HUES64 (cell line): ENCODE data around the gene DDR1.

ENCODE experiments used
- H3K27ac ChIP-seq: 2 replicates; pipeline ENCODE4 v1.7.0; 2013; ENCODE audit warnings: low read depth, low read length, inconsistent platforms
- H3K27me3 ChIP-seq: 2 replicates; pipeline ENCODE4 v1.6.1; 2013; ENCODE audit warnings: mild to moderate bottlenecking, low read length; ENCODE audit not compliant: insufficient read depth
- H3K36me3 ChIP-seq: 2 replicates; pipeline ENCODE4 v1.6.1; 2013; ENCODE audit warnings: mild to moderate bottlenecking, low read length; ENCODE audit not compliant: insufficient read depth
- H3K4me1 ChIP-seq: 2 replicates; pipeline ENCODE4 v1.6.1; 2013; ENCODE audit warnings: mild to moderate bottlenecking, low read length, moderate library complexity; ENCODE audit not compliant: insufficient read depth
- H3K4me3 ChIP-seq: 2 replicates; pipeline ENCODE4 v1.5.1; 2013; ENCODE audit warnings: mild to moderate bottlenecking, low read length, moderate library complexity
- H3K9ac ChIP-seq: 2 replicates; pipeline ENCODE4 v1.6.1; 2013; ENCODE audit warnings: mild to moderate bottlenecking, low read depth, low read length
- H3K9me3 ChIP-seq: 2 replicates; pipeline ENCODE4 v1.6.1; 2013; ENCODE audit warnings: low read depth, low read length; ENCODE audit not compliant: insufficient read depth
- WGBS: fragments of 150-250, 120-280 bp; methylation state at CpG from one replicate; pipeline ENCODE4 v1.1.7; 2013; ENCODE audit warnings: missing lambda C conversion rate; 5-methylcytosine and 5-hydroxymethylcytosine counted together

Gene DDR1

GRCh38 chr6:30930506-30930905 is 46.2 kb downstream of the DDR1 start:
- no peak overlapping the region for H3K9ac ChIP-seq
- WGBS = 94% methylated on average over 4 of the region's 4 CpGs

GRCh38 chr6:30931272-30931671 is 47.0 kb downstream of the DDR1 start:
- no peaks in the 10 kb centered on the region for H3K4me1 ChIP-seq
- H3K36me3 ChIP-seq = peaks cover 23% of the 10 kb centered on the region
- H3K9ac ChIP-seq = no peak overlapping the region
- no peak overlapping the region for H3K4me3 ChIP-seq
- no peaks in the 10 kb centered on the region for H3K27me3 ChIP-seq
- WGBS = 64% methylated on average over 8 of the region's 8 CpGs
- peaks cover 8% of the 10 kb centered on the region; the same call in 1 of the 2 replicates for H3K9me3 ChIP-seq
- no peak overlapping the region for H3K27ac ChIP-seq

More at GRCh38 chr6:30930506-30930905, 46.2 kb downstream of the DDR1 start:
- no peaks in the 10 kb centered on the region for H3K4me1 ChIP-seq
- H3K36me3 ChIP-seq = peaks cover 31% of the 10 kb centered on the region
- peaks cover 8% of the 10 kb centered on the region; the same call in 1 of the 2 replicates for H3K9me3 ChIP-seq
- H3K27me3 ChIP-seq = no peaks in the 10 kb centered on the region
- no peak overlapping the region for H3K4me3 ChIP-seq
- H3K27ac ChIP-seq = no peak overlapping the region

GRCh38 chr6:30931969-30932645 is 47.8 kb downstream of the DDR1 start, which contains the start of gene SFTA2:
Gene SFTA2, minus strand, starts transcription at chr6:30932170. Its CDS starts 74 bp downstream, at chr6:30932096.
- Histone ChIP-seq H3K27me3 (no peaks in the 10 kb centered on the region), H3K9ac (no peak within 1 kb of the TSS), H3K27ac (no peak within 1 kb of the TSS)

GRCh38 chr6:30932665-30933365 is 48.5 kb downstream of the DDR1 start:
- Histone ChIP-seq H3K4me3 (no peak overlapping the region), H3K36me3 (peaks cover 9% of the 10 kb centered on the region), H3K9me3 (peaks cover 8% of the 10 kb centered on the region; the same call in 1 of the 2 replicates), H3K27me3 (no peaks in the 10 kb centered on the region), H3K9ac (no peak overlapping the region), H3K4me1 (peaks cover 3% of the 10 kb centered on the region; the same call in 1 of the 2 replicates), H3K27ac (no peak overlapping the region)
- 87% methylated on average over 6 of the region's 6 CpGs for WGBS

More at GRCh38 chr6:30931969-30932645, 47.8 kb downstream of the DDR1 start, which contains the start of gene SFTA2:
- peaks cover 15% of the 10 kb centered on the region for H3K36me3 ChIP-seq
- WGBS = 85% methylated on average over 5 of the region's 7 CpGs
- no peak within 1 kb of the TSS for H3K4me3 ChIP-seq
- H3K4me1 ChIP-seq = peaks cover 3% of the 10 kb centered on the region; the same call in 1 of the 2 replicates
- H3K9me3 ChIP-seq = peaks cover 8% of the 10 kb centered on the region; the same call in 1 of the 2 replicates

- Histone ChIP-seq H3K36me3 (no peaks in the 10 kb centered on the region), H3K27me3 (no peaks in the 10 kb centered on the region)
- WGBS = 79% methylated on average over 3 of the region's 3 CpGs
Observed at GRCh38 chr6:30935018-30935417, 50.7 kb downstream of the DDR1 start.

GRCh38 chr6:30937265-30937664 is 52.9 kb downstream of the DDR1 start:
- Histone ChIP-seq H3K4me3 (no peak overlapping the region), H3K9me3 (no peaks in the 10 kb centered on the region), H3K27me3 (no peaks in the 10 kb centered on the region), H3K9ac (no peak overlapping the region), H3K27ac (no peak overlapping the region), H3K4me1 (peaks cover 8% of the 10 kb centered on the region), H3K36me3 (no peaks in the 10 kb centered on the region)
- 69% methylated on average over 5 of the region's 6 CpGs for WGBS

More at GRCh38 chr6:30935018-30935417, 50.7 kb downstream of the DDR1 start:
- no peak overlapping the region for H3K4me3 ChIP-seq
- H3K9ac ChIP-seq = no peak overlapping the region
- H3K9me3 ChIP-seq = no peaks in the 10 kb centered on the region
- H3K27ac ChIP-seq = no peak overlapping the region
- peaks cover 3% of the 10 kb centered on the region; the same call in 1 of the 2 replicates for H3K4me1 ChIP-seq

GRCh38 chr6:30938730-30939129 is 54.4 kb downstream of the DDR1 start:
- no peak overlapping the region for H3K4me3 ChIP-seq
- WGBS = 77% methylated on average over 4 of the region's 4 CpGs
- no peak overlapping the region for H3K27ac ChIP-seq
- H3K9me3 ChIP-seq = no peaks in the 10 kb centered on the region
- H3K9ac ChIP-seq = no peak overlapping the region
- H3K36me3 ChIP-seq = no peaks in the 10 kb centered on the region
- H3K4me1 ChIP-seq = peaks cover 11% of the 10 kb centered on the region
- H3K27me3 ChIP-seq = no peaks in the 10 kb centered on the region

GRCh38 chr6:30939473-30939872 is 55.2 kb downstream of the DDR1 start:
- no peak overlapping the region for H3K4me3 ChIP-seq
- H3K9ac ChIP-seq = no peak overlapping the region
- peaks cover 11% of the 10 kb centered on the region for H3K4me1 ChIP-seq
- H3K27me3 ChIP-seq = no peaks in the 10 kb centered on the region
- H3K36me3 ChIP-seq = no peaks in the 10 kb centered on the region
- WGBS = 90% methylated on average over 3 of the region's 3 CpGs
- H3K9me3 ChIP-seq = no peaks in the 10 kb centered on the region
- H3K27ac ChIP-seq = no peak overlapping the region

GRCh38 chr6:30940361-30940986 is 56.2 kb downstream of the DDR1 start, which contains the start of gene MUCL3:
Gene MUCL3, plus strand, starts transcription at chr6:30940973. Its CDS starts 27 bp downstream, at chr6:30941000.
- Histone ChIP-seq H3K27me3 (no peaks in the 10 kb centered on the region), H3K4me3 (no peak within 1 kb of the TSS), H3K9ac (no peak within 1 kb of the TSS), H3K27ac (no peak within 1 kb of the TSS), H3K9me3 (no peaks in the 10 kb centered on the region), H3K4me1 (peaks cover 11% of the 10 kb centered on the region), H3K36me3 (no peaks in the 10 kb centered on the region)
- 90% methylated on average over 16 of the region's 16 CpGs for WGBS

GRCh38 chr6:30942338-30943060 is 58.2 kb downstream of the DDR1 start:
- Histone ChIP-seq H3K27ac (no peak overlapping the region), H3K27me3 (no peaks in the 10 kb centered on the region), H3K9me3 (no peaks in the 10 kb centered on the region), H3K4me1 (peaks cover 8% of the 10 kb centered on the region), H3K9ac (peak overlapping the region; percentile 28), H3K4me3 (0 out of 2 replicates have a peak overlapping the region, but pooled peaks have one; percentile 3), H3K36me3 (no peaks in the 10 kb centered on the region)
- WGBS = 18% methylated on average over 15 of the region's 15 CpGs
